T follicular helper cell (primary cell): ENCODE data around the gene SPPL2B.

Source experiments
- DNase-seq: peaks from one replicate; pipeline ENCODE4 v3.0.0-alpha.2; 2020; ENCODE audit warnings: low read depth

SPPL2B gene

GRCh38 chr19:2300533-2300932, 28.0 kb upstream of the SPPL2B start:
- no peak for DNase-seq

- no peak for DNase-seq
Observed at GRCh38 chr19:2302319-2303210, 25.9 kb upstream of the SPPL2B start.

- DNase-seq, result no peak
Observed at GRCh38 chr19:2303211-2303798, 25.2 kb upstream of the SPPL2B start.

- DNase-seq, result no peak
Observed at GRCh38 chr19:2305452-2306280, 22.8 kb upstream of the SPPL2B start.

GRCh38 chr19:2306281-2306806, 22.1 kb upstream of the SPPL2B start:
- DNase-seq, result no peak

GRCh38 chr19:2306971-2307370, 21.5 kb upstream of the SPPL2B start:
- DNase-seq, result no peak

GRCh38 chr19:2307518-2308012, 20.9 kb upstream of the SPPL2B start:
- no peak for DNase-seq

GRCh38 chr19:2308114-2308556, 20.3 kb upstream of the SPPL2B start, which contains the start of gene LINGO3:
Gene LINGO3, minus strand, starts transcription at chr19:2308154. Its CDS starts 16,378 bp downstream, at chr19:2291776.
- DNase-seq, result no peak

- no peak for DNase-seq
Observed at GRCh38 chr19:2309734-2310362, 18.6 kb upstream of the SPPL2B start.

- no peak for DNase-seq
Observed at GRCh38 chr19:2311093-2311492, 17.4 kb upstream of the SPPL2B start.

- no peak for DNase-seq
Observed at GRCh38 chr19:2312820-2313501, 15.5 kb upstream of the SPPL2B start.

GRCh38 chr19:2315121-2315817, 13.2 kb upstream of the SPPL2B start:
- DNase-seq, result no peak

GRCh38 chr19:2315818-2316353, 12.6 kb upstream of the SPPL2B start:
- DNase-seq, result no peak

GRCh38 chr19:2317300-2317699, 11.2 kb upstream of the SPPL2B start:
- no peak for DNase-seq

- no peak for DNase-seq
Observed at GRCh38 chr19:2317756-2318155, 10.7 kb upstream of the SPPL2B start.

GRCh38 chr19:2318923-2319322, 9.6 kb upstream of the SPPL2B start:
- DNase-seq, result no peak

GRCh38 chr19:2319551-2319950, 8.9 kb upstream of the SPPL2B start:
- no peak for DNase-seq

- no peak for DNase-seq
Observed at GRCh38 chr19:2320049-2320448, 8.4 kb upstream of the SPPL2B start.

GRCh38 chr19:2320939-2321338, 7.5 kb upstream of the SPPL2B start:
- no peak for DNase-seq
